Measurements from ENCODE around the gene MYMX. TPM values are rescaled to one million over a fixed set of nuclear protein-coding genes. Genes with fewer than 3 reads are reported as not detected.

MYMX gene
- polyA plus RNA-seq, 1 experiment = not detected

GRCh38 chr6:44247338-44248302 is 30.9 kb downstream of the MYMX start:
- Histone ChIP-seq H3K36me3 (ENCODE audit: control insufficient read depth, insufficient read depth, low read length) (peaks cover 24% of the 10 kb centered on the region), H3K27me3 (ENCODE audit: control insufficient read depth, insufficient read depth, low read length) (no peaks in the 10 kb centered on the region), H3K4me3 (ENCODE audit: low read depth, low read length) (peak overlapping the region; percentile 79)
- no peak for TF ChIP-seq CTCF (IDR thresholded peaks at IDR 0.05; ENCODE audit: insufficient read depth, low read depth, low read length)
- ChIA-PET CTCF (interaction anchor here (0.6 to 6.6 kb wide), 7 partner anchors 9 to 75 kb away, joined by 3 to 50 read pairs (median 14); partner anchors contain the start of gene SLC35B2), POLR2A (interaction anchor here (0.7 to 1.6 kb wide), 3 partner anchors 9 to 23 kb away, joined by 3 to 18 read pairs (median 8); partner anchors contain the start of gene SLC35B2)
- DNase-seq (ENCODE audit: low read depth) = no peak

DNA sequence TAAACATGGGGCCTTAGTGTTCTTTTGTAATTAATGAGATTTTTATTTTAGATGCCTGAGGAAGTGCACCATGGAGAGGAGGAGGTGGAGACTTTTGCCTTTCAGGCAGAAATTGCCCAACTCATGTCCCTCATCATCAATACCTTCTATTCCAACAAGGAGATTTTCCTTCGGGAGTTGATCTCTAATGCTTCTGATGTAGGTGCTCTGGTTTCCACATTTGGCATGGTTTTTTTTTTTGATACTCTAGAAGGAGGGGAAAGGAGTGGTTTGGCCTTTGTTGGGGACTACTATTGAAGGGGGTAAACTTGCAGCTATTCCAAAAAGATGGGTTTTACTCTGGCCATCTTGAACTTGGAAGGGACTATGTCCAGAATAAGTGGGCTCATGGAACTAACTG is 31.9 kb downstream of the MYMX start:
- H3K4me3 ChIP-seq (ENCODE audit: low read depth, low read length) = peak overlapping the region; percentile 79
- no peak for TF ChIP-seq CTCF (IDR thresholded peaks at IDR 0.05; ENCODE audit: insufficient read depth, low read depth, low read length)
- POLR2A ChIA-PET = interaction anchor here (0.7 kb wide), 1 partner anchor 756 kb away, joined by 8 read pairs; no protein-coding TSS in a partner anchor
- DNase-seq (ENCODE audit: low read depth) = no peak
- H3K27me3 ChIP-seq (ENCODE audit: control insufficient read depth, insufficient read depth, low read length) = no peaks in the 10 kb centered on the region
- CTCF ChIA-PET = interaction anchor here (0.7 to 6.6 kb wide), 3 partner anchors 8 to 14 kb away, joined by 3 to 50 read pairs (median 27); partner anchors contain the start of gene SLC35B2
- H3K36me3 ChIP-seq (ENCODE audit: control insufficient read depth, insufficient read depth, low read length) = peaks cover 30% of the 10 kb centered on the region

- TF ChIP-seq CTCF (IDR thresholded peaks at IDR 0.05; ENCODE audit: insufficient read depth, low read depth, low read length) = no peak
- ChIA-PET CTCF (interaction anchor here (0.7 to 6.6 kb wide), 2 partner anchors 12 to 15 kb away, joined by 3 to 50 read pairs; no protein-coding TSS in a partner anchor), POLR2A (interaction anchor here (0.6 to 0.7 kb wide), 2 partner anchors 122 to 757 kb away, joined by 4 to 8 read pairs; partner anchors contain the start of gene TMEM63B)
- DNase-seq (ENCODE audit: low read depth) = no peak
- Histone ChIP-seq H3K27me3 (ENCODE audit: control insufficient read depth, insufficient read depth, low read length) (no peaks in the 10 kb centered on the region), H3K36me3 (ENCODE audit: control insufficient read depth, insufficient read depth, low read length) (peaks cover 32% of the 10 kb centered on the region), H3K4me3 (ENCODE audit: low read depth, low read length) (peak overlapping the region; percentile 79)
These were observed 32.5 kb downstream of the MYMX start for GRCh38 chr6:44249082-44249748.

DNA sequence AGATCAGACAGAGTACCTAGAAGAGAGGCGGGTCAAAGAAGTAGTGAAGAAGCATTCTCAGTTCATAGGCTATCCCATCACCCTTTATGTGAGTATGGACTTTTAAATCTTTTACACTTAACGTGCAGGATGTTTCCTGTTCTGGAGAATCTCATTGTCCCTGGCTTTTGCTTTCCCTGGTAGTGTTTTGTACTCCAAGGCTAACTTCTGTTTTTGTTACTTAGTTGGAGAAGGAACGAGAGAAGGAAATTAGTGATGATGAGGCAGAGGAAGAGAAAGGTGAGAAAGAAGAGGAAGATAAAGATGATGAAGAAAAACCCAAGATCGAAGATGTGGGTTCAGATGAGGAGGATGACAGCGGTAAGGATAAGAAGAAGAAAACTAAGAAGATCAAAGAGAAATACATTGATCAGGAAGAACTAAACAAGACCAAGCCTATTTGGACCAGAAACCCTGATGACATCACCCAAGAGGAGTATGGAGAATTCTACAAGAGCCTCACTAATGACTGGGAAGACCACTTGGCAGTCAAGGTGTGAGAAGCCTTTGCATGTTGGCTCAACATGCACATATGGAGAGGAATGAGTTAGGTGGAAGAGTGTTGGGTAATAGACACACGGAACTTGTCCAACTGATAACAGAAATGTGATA is 33.5 kb downstream of the MYMX start:
- CTCF ChIA-PET = interaction anchor here (1.6 to 6.6 kb wide), 2 partner anchors 8 to 16 kb away, joined by 4 to 50 read pairs; no protein-coding TSS in a partner anchor
- TF ChIP-seq CTCF (IDR thresholded peaks at IDR 0.05; ENCODE audit: insufficient read depth, low read depth, low read length) = no peak
- no peak for DNase-seq (ENCODE audit: low read depth)

More for the DNA sequence above, 33.5 kb downstream of the MYMX start:
- H3K27me3 ChIP-seq (ENCODE audit: control insufficient read depth, insufficient read depth, low read length) = no peaks in the 10 kb centered on the region
- H3K36me3 ChIP-seq (ENCODE audit: control insufficient read depth, insufficient read depth, low read length) = peaks cover 38% of the 10 kb centered on the region
- POLR2A ChIA-PET = no interaction called here
- no peak overlapping the region for H3K4me3 ChIP-seq (ENCODE audit: low read depth, low read length)
